ENCODE results near the gene ARHGAP25. TPM values are rescaled to one million over a fixed set of nuclear protein-coding genes. Genes with fewer than 3 reads are reported as not detected.

Gene ARHGAP25
- total and polyA plus RNA-seq, 4 donors = 3.5 to 7.0 (median 5.3) TPM

GRCh38 chr2:68863996-68864395, 129.4 kb downstream of the ARHGAP25 start:
- Histone ChIP-seq H3K9ac (ENCODE audit: low read depth in 1 of 2, low read length in 2 of 2) (no peak overlapping the region), H3K27me3 (ENCODE audit: control insufficient read depth in 4 of 4, insufficient read depth in 4 of 4, low read length in 3 of 4) (no peaks in the 10 kb centered on the region), H3K27ac (ENCODE audit: low read depth in 1 of 2, low read length in 2 of 2) (no peak overlapping the region), H3K36me3 (ENCODE audit: control insufficient read depth in 4 of 4, insufficient read depth in 3 of 4, low read depth in 1 of 4, low read length in 3 of 4) (no peaks in the 10 kb centered on the region), H3K4me1 (ENCODE audit: control insufficient read depth in 4 of 4, insufficient read depth in 4 of 4, low read length in 3 of 4) (peaks cover 0 to 5% (median 0%) of the 10 kb centered on the region in 4 donors), H3K9me3 (ENCODE audit: control insufficient read depth in 4 of 4, low read length in 3 of 4) (no peaks in the 10 kb centered on the region), H3K4me3 (ENCODE audit: low read depth in 1 of 3, low read length in 3 of 3) (no peak overlapping the region)
- TF ChIP-seq HNF4A (conservative IDR thresholded peaks at IDR 0.05) = no peak
- TF ChIP-seq GABPA (IDR thresholded peaks at IDR 0.05 in 1 of 2, conservative IDR thresholded peaks at IDR 0.05 in 1 of 2) = no peak
- no peak for TF ChIP-seq HNF4G (IDR thresholded peaks at IDR 0.05)
- no peak for TF ChIP-seq TAF1 (conservative IDR thresholded peaks at IDR 0.05)
- TF ChIP-seq NR2F2 (IDR thresholded peaks at IDR 0.05) = no peak
- TF ChIP-seq ZBTB33 (IDR thresholded peaks at IDR 0.05) = no peak
- TF ChIP-seq MAX (IDR thresholded peaks at IDR 0.05) = no peak
- DNase-seq (ENCODE audit: low spot score) = no peak
- WGBS = 72% methylated on average over 2 of the region's 2 CpGs

- Histone ChIP-seq H3K4me3 (ENCODE audit: low read depth in 1 of 3, low read length in 3 of 3) (no peak overlapping the region), H3K9me3 (ENCODE audit: control insufficient read depth in 4 of 4, low read length in 3 of 4) (no peaks in the 10 kb centered on the region), H3K27me3 (ENCODE audit: control insufficient read depth in 4 of 4, insufficient read depth in 4 of 4, low read length in 3 of 4) (no peaks in the 10 kb centered on the region), H3K27ac (ENCODE audit: low read depth in 1 of 2, low read length in 2 of 2) (no peak overlapping the region), H3K9ac (ENCODE audit: low read depth in 1 of 2, low read length in 2 of 2) (no peak overlapping the region), H3K36me3 (ENCODE audit: control insufficient read depth in 4 of 4, insufficient read depth in 3 of 4, low read depth in 1 of 4, low read length in 3 of 4) (no peaks in the 10 kb centered on the region), H3K4me1 (ENCODE audit: control insufficient read depth in 4 of 4, insufficient read depth in 4 of 4, low read length in 3 of 4) (peaks cover 0 to 5% (median 0%) of the 10 kb centered on the region in 4 donors)
- DNase-seq (ENCODE audit: low spot score) = no peak
- TF ChIP-seq EGR1 (IDR thresholded peaks at IDR 0.05; ENCODE audit: low read depth in 2 of 2) (no peak), YY1 (IDR thresholded peaks at IDR 0.05) (no peak), SP1 (IDR thresholded peaks at IDR 0.05) (no peak), GABPA (IDR thresholded peaks at IDR 0.05 in 1 of 2, conservative IDR thresholded peaks at IDR 0.05 in 1 of 2) (no peak), HNF4A (conservative IDR thresholded peaks at IDR 0.05) (no peak), NR2F2 (IDR thresholded peaks at IDR 0.05) (no peak), ZBTB33 (IDR thresholded peaks at IDR 0.05) (no peak), CTCF (IDR thresholded peaks at IDR 0.05; ENCODE audit: low read depth, low read length, missing input control) (no peak), FOXA2 (IDR thresholded peaks at IDR 0.05) (no peak), JUND (IDR thresholded peaks at IDR 0.05) (no peak), RAD21 (IDR thresholded peaks at IDR 0.05) (no peak), TAF1 (conservative IDR thresholded peaks at IDR 0.05) (no peak), MAX (IDR thresholded peaks at IDR 0.05) (no peak), RXRA (IDR thresholded peaks at IDR 0.05) (no peak), FOXA1 (IDR thresholded peaks at IDR 0.05) (no peak), REST (IDR thresholded peaks at IDR 0.05) (no peak)
Observed at GRCh38 chr2:68865108-68865507, 130.5 kb downstream of the ARHGAP25 start.
